Activated CD8-positive, alpha-beta memory T cell treated with anti-CD3 and anti-CD28 coated beads, Interleukin-2, amount 50 U/mL, for 24 hours (primary cell): Measurements from ENCODE around the gene CNOT11.
A peak's percentile ranks its signal among the peaks of the same experiment; 100 is the strongest.
"Not testable (repeated sequence)": the region's sequence is repeated elsewhere in the genome, so short reads cannot be mapped to it uniquely, and the experiment has no call there.

Source experiments
- DNase-seq: peaks from one replicate; pipeline ENCODE4 v3.0.0-alpha.2; 2020; ENCODE audit errors: extremely low read depth

Gene CNOT11

DNA sequence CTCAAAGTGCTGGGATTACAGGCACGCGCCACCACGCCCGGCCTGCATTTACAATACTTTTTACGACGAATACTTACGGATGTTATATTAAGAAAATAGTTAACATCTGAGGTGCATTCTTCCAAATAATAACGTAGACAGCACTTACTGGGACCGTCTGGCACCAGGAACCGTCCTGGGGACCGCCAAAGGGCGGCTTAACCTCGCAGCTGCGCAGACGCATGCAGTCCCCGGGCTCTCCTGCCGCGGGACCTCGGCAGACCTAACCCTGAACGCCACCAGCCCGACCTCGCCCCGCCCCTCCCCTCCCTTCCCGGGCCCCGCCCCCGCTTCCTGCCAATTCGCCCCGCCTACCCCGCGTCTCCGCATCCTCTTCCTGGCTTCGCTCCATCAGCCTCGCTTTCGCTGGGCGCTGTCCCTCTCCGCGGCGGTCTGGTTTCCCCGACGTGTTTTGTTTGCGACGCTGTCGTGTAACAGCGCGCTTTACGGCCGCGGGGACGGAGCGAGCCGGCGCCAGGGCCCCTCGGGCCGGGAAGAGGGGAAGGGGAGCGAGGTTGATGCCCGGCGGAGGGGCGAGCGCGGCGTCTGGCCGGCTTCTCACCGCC, at the start of gene CNOT11:
Gene CNOT11 (plus strand): TSS at position 479 of the 605 bp plus-strand sequence. CDS start 79 bp downstream, at position 558.
- peak; percentile 95 for DNase-seq

DNA sequence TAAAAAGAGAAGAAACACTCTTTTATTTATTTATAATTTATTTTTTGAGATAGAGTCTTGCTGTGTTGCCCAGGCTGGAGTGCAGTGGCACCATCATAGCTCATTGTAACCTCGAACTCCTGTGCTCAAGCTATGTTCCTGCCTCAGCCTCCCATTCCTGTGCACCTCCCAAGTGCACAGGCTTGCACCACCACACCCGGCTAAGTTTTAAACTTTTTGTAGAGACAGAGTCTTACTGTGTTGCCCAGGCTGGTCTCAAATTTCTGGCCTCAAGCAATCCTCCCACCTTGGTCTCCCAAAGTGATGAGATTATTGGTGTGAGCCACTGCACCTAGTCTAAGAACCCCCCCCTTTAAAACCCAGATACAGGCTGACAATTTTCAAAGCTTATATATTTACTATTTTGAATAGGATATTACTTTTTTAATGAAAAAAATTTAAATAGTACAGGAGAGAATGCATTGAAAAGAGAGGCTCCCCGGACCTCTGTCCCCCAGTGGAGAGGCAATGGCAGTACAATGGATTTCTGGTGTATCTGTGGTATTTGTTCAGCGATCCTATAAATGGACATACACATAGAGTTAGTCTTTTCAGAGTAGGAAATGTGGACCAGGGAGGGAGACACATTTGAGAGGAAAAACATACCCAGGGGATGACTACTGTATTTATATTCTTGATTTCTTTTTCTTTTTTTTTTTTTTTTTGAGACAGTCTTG, 48.1 kb upstream of the CNOT11 start:
- DNase-seq = no peak

DNA sequence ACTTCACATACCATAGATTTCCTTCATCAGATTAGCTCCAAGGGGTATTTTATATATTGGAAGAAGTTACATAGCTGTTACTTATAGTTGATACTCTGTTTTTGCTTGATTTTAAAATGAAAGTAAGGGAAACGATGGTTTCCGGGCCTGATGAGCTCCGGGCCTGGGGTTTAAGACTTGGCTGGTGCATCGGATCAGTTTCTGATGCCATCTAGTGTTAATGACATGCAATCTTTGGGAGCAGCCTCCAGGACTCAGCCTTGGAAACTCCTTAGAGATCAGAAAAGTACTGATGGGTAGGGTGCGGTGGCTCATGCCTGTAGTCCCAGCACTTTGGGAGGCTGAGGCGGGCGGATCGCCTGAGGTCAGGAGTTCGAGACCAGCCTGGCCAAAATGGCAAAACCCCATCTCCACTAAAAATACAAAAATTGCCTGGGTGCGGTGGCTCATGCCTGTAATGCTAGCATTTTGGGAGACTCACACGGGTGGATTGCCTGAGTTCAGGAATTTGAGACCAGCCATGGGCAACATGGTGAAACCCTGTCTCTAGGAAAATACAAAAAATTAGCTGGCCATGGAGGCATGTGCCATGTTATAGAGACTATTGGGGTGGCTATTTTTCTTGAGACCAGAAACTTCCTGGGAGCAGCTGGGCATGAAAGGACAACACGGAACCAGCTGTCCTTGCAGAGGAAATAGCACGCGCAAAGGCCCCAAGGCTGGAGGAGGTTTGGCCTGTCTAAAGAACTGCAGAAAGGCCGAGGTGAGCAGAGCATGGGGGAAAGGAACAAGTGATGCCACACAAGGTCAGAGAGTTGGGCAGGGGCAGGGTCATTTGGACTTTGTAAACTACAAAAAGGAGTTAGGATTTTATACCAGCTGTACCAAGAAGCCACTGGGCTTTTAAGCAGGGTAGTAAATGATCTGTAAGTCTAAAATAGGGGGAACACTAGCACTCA, 46.9 kb upstream of the CNOT11 start:
- DNase-seq = no peak

DNA sequence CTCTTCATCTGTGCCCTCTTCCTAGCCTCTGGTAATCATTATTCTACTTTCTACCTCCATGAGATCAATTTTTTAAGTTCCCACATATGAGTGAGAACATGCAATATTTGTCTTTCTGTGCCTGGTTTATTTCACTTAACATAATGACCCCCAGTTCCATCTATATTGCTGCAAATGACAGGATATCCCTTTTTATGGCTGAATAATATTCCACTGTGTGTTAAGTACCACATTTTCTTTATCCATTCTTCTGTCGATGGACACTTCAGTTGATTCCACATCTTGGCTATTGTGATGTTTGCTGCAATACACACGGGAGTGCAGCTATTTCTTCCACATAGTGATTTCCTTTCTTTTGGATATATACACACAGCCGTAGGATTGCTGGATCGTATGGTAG, 43.9 kb upstream of the CNOT11 start:
- no peak for DNase-seq

DNA sequence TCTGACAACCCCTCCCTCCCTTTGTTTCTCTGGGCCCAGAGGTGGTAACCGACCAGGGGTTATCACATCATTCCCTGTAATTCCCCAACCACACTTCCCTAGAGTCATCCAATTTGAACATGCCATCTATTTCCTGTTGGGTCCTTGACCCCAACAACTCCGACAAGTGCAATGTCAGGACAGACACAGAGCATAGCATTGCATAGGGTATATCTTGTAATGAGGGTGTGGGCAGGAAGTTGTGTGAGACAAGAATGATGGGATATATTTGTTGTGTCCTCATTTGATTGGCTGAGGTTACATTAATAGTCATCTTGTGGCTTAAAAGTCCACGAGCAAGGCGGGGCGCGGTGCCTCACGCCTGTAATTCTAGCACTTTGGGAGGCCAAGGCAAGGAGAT, 33.4 kb upstream of the CNOT11 start:
- DNase-seq = no peak

DNA sequence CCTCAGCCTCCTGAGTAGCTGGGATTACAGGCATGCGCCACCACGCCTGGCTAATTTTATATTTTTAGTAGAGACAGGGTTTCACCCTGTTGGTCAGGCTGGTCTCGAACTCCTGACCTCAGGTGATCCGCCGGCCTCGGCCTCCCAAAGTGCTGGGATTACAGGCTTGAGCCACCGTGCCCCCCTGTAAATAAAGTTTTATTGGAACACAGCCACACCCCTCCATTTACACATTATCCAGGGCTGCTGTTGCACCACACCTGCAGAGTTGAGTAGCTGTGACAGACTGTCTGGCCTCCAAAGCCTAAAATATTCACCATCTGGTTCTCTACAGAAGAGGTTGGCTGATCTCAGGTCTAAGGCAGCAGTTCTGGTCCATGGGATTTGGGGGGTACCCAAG, 32.6 kb upstream of the CNOT11 start:
- not testable (repeated sequence) for DNase-seq

DNA sequence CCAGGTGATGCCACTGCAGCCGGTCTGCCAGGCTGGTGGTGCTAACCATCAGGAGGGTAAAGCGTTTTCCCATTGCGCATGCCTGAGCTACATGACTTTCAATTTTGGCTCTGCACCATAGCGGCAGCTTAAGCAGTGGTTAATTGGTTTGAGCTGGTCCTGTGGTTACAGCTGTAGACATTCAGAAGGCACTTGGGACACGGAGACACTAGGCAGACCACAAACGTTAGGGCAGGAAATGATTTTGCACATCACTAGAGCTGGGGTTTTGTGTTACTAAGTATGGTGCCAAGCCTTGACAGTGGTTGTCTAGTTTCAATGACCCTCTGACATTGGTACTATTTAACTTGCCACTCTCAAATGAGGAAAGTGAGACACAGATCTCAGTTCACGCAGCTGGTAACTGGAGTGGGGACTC, 28.9 kb upstream of the CNOT11 start:
- peak; percentile 2 for DNase-seq

DNA sequence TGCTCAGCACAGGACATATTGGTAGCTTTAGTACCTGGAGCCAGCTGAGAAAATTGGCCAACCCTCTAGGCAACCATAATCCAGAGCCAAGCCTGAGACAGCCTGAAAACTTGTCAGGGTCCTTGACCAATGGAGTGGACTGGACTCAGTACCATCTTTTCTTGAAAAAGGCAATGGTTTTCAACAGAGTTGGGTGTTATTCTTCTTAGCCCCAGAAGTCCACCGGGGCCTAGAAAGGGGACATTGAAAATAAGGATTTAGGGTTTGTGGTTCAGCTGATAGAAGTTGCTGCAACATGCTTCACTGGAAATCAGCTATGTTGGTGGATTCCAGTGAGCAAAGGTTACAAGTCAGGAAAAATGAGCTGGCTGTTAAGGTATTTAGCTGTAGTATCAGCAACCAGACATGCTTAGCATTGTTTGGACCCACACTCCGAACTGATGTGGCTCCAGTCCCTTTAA, 22.1 kb upstream of the CNOT11 start:
- no peak for DNase-seq

DNA sequence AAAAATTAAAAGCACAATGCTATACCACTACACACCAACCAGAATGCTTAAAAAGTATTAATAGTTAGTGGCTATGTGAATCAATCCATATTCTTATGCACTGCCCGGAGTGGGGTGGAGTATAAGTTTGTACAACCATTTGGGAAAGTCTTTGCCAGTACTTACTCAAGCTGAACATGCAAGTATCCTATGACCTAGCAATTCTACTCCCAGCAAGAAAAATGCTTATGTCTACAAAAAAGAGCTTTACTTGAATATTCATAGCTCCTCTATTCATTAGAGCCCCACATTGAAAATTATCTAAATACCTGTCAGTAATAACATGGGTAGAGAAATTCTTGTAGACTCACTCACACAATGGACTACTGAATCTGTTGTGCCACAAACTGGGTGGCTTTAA, 21.4 kb upstream of the CNOT11 start:
- no peak for DNase-seq

DNA sequence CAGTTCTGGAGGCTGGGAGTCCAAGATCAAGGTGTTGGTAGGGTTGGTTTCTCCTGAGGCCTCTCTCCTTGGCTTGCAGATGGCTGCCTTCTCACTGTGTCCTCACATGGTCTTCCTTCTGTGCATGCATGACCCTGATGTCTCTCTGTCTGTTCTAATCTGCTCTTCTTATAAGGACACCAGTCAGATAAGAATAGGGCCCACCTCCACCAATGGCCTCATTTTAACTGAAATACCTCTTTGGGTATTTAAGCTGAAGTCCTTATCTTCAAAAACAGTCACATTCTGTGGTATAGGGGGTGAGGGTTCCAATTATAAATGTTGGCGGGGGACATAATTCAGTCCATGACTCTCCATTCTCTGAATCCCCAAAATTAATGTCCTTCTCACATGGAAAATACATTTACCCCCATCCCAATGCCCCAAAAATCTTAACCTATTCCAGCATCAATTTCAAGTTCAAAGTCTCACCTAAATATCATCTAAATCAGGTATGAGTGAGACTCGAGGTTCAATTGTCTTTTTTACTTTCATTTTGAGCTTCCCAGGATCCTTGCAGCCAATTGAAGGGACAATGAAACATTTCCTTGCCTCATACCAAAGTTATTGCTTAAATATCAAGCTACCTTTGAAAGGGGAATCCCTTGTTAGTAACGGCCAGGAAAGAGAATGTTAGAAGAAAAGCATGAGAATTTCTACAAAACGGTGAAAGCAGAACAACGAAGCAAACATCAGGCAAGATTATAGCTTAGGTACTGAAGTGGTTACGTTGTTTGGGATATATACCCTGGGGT, 20.6 kb upstream of the CNOT11 start:
- no peak for DNase-seq

DNA sequence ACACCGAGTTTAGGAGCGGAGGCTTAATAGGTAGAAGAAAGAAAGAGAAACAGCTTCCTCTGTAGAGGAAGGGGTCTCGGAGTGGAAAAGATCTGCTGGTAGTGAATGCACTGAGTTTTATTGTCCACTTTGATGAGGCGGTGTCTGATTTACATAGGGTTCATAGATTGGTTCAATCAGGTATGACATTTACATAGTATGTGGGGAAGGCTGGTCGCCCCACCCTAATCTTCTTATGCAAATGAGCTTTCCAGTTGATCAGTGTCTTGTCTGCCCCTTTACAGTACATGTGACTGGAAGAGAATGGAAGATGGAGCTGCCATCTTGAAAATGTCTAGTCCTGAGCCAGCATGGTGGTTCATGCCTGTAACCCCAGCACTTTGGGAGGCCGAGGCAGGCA, 19.9 kb upstream of the CNOT11 start:
- no peak for DNase-seq

DNA sequence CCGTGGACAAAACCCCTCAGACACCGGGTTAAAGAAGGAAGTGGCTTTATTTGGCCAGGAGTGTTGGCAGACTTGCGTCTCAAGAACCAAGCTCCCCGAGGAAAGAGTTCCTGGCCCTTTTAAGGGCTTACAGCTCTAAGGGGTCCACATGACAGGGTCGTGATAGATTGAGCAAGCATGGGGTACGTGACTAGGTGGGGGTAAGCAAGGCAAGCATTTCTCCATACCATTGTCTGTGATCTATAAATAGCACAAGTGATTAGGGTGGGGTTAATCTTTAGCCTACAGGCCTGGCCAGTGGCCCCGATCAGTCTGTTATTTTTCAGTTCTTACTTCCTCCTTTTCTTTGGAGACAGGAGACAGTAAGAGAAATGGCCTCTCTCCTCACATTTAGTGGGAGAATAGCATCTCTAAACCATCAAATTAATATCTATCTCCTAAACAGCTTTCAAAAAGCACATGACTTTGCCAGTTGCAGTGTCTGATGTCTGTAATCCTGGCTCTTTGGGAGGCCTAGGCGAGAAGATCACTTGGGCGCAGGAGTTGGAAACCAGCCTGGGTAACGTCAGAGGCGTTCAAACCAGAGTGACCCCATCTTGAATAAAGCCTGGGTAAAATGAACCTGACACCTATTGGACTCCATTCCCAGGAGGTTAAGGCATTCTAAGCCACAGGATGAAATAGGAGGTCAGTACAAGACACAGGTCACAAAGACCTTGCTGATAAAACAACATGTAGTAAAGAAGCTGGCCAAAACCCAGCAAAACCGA, 18.3 kb upstream of the CNOT11 start:
- no peak for DNase-seq

DNA sequence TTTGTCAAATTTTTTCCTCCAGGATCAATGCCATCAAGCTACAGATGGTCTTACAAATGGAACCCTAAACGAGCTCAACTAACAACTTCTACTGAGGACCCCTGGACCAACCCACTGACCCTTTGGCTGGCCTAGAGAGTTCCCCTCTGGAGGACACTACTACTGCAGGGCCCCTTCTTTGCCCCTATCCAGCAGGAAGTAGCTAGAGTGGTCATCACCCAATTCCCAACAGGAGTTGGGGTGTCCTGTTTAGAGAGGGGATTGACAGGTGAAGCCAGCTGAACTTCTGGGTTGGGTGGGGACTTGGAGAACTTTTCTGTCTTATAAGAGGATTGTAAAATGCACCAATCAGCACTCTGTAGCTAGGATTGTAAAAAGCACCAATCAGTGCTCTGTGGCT, 16.7 kb upstream of the CNOT11 start:
- not testable (repeated sequence) for DNase-seq

DNA sequence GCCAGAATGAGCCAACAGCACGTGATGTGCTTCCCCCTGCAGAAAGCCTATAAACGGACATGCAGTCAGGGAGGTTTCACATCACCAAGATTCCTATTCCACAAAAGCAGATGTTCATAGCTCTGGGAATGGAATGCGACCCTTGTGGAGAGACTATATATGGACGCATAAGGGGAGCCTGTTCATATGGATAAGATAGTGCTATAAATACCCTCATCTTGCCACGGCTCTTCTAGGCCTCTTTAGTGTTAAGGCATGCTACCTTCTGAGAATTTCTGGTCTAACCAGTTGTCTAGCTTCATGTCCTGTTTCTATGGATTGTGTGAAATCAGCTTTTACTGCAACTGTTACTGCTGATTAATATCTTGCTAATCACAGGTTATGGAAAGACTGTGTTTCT, 14.7 kb upstream of the CNOT11 start:
- DNase-seq = not testable (repeated sequence)

DNA sequence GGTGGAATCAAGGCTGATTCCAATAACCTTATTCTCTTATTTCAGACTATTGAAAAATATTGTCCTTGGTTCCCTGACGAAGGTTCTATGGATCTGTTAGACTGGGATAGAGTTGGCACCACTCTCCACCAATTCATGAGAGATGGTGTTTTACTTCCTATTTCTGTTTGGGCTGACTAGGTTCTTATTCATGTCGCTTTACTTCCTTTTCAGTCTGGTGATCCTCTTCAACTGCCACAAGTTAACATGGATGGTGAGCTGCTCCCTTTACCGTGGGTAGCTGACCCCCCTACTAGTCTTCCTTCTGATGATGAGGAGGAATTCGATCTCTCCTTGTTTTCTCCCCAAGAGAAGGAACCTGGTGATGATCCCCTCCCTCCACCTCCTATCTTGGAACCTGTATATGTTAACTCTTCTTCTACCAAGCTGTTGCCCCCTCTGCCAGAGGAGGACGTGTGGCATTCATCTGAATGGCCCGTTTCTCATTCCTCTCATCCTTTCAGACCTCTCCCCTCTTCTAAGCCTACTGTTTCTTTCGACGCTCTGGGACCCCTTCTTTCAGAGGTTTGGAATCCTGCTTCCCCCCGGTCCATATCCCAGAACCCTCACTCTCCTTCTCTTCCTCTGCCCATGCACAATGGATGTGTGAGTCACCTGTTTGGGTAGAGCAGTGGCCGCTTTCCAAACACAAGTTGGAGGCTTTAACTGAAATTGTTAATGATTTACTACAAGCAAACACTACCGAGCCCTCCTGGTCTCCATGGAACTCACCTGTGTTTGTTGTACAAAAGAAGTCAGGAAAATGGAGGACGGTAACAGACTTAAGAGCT, 13.5 kb upstream of the CNOT11 start:
- DNase-seq = no peak

DNA sequence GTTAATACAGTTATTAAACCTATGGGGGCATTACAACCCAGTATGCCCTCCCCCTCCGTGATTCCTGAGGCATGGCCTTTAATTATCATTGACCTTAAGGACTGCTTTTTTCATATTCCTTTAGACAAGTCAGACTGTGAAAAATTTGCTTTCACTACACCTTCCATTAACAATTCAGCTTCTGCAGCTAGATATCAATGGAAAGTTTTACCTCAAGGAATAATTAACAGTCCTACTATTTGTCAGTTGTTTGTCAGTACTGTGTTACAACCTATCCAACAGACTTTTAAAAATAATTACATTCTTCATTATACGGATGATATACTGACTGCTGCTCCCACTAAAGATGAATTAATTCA, 12.9 kb upstream of the CNOT11 start:
- DNase-seq = not testable (repeated sequence)

DNA sequence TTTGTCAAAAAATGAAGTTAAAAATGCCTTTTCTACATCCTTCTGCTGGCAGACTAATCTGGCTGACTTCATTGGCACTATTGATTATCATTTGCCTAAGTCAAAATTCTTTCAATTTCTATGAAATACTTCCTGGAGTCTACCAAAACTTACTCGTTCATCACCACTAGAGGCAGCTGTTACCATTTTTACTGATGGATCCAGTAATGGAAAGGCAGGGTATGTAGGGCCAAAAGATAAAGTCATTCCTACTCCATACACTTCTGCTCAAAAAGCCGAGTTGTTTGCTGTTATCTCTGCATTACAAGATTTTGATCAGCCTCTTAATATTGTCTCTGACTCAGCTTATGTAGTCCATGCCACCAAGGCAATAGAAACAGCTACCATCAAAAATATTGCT, 12.0 kb upstream of the CNOT11 start:
- DNase-seq = not testable (repeated sequence)

DNA sequence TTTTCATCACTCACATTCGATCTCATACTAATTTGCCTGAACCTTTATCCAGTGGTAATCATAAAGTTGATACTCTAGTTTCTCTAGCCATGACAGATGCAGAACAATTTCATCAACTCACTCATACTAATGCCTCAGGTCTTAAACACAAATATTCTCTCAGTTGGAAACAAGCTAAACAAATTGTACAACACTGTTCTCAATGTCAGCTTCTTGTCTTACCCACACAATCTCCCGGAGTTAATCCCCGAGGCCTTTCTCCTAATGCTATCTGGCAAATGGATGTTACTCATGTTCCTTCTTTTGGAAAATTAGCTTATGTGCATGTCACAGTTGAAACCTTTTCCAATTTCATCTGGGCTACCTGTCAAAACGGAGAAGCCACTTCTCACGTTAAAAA, 11.5 kb upstream of the CNOT11 start:
- no peak for DNase-seq

DNA sequence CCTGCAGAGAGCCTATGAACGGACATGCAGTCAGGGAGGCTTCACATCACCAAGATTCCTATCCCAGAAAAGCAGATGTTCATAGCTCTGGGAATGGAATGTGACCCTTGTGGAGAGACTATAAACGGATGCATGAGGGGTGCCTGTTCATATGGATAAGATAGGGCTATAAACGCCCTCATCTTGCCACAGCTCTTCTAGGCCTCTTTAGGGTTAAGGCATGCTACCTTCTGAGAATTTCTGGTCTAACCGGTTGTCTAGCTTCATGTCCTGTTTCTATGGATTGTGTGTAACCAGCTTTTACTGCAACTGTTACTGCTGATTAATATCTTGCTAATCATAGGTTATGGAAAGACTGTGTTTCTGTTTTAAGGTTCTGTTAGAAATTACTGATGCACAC, 8.3 kb upstream of the CNOT11 start:
- DNase-seq = not testable (repeated sequence)

DNA sequence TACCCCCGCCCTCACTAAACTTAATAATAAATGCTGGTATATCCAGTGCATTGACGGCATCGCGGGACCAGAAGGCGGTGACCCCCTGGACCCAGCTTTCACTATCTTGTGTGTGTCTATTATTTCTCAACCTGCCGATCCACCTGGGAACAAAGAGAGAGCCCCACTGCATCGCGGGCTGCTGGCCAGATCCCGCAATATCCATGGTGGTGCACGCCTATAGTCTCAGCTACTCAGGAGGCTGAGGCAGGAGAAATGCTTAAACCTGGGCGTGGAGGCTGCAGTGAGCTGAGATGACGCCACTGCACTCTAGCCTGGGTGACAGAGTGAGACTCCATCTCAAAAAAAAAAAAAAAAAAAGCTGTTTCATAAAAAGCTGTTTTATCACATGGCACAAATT, 7.8 kb upstream of the CNOT11 start:
- not testable (repeated sequence) for DNase-seq
